Kidney epithelial cell (primary cell): ENCODE results near the gene RYR3. TPM values are rescaled to one million over a fixed set of nuclear protein-coding genes. Genes with fewer than 3 reads are reported as not detected.

Source experiments
- DNase-seq: peaks from one replicate; pipeline ENCODE4 v3.0.0-alpha.2; 2010; ENCODE audit warnings: low read depth
- H3K27me3 ChIP-seq: 2 replicates; pipeline ENCODE4 v1.6.0; 2011; ENCODE audit warnings: low read length; ENCODE audit not compliant: control insufficient read depth, insufficient read depth
- H3K36me3 ChIP-seq: 2 replicates; pipeline ENCODE4 v1.5.1; 2011; ENCODE audit warnings: low read length; ENCODE audit not compliant: control insufficient read depth, insufficient read depth
- H3K4me3 ChIP-seq: 2 replicates; pipeline ENCODE4 v1.5.1; 2011; ENCODE audit warnings: low read depth, mild to moderate bottlenecking, control low read depth, low read length
- CTCF ChIP-seq: IDR thresholded peaks from 2 replicates; pipeline ENCODE4 v1.5.1; 2011; ENCODE audit warnings: mild to moderate bottlenecking, moderate library complexity, low read length, control low read depth, inconsistent platforms; ENCODE audit not compliant: insufficient read depth, poor library complexity, severe bottlenecking
- total RNA-seq: library from RNA; depleted of rRNA; stranded (reverse); fragments of >200 nt; gene quantifications from 2 replicates; pipeline ENCODE4 v1.2.3, GENCODE V29; 2015

RYR3 gene
- 0.27 and 0.50 TPM in 2 replicates for total RNA-seq

GRCh38 chr15:33310481-33311311, at the start of gene RYR3:
Gene RYR3, plus strand, starts transcription at chr15:33310967. Its CDS starts 79 bp downstream, at chr15:33311046.
- TF ChIP-seq CTCF, result no peak
- Histone ChIP-seq H3K36me3 (no peaks in the 10 kb centered on the region), H3K4me3 (peak within 1 kb of the TSS; percentile 53), H3K27me3 (peaks cover 24% of the 10 kb centered on the region)
- no peak for DNase-seq

DNA sequence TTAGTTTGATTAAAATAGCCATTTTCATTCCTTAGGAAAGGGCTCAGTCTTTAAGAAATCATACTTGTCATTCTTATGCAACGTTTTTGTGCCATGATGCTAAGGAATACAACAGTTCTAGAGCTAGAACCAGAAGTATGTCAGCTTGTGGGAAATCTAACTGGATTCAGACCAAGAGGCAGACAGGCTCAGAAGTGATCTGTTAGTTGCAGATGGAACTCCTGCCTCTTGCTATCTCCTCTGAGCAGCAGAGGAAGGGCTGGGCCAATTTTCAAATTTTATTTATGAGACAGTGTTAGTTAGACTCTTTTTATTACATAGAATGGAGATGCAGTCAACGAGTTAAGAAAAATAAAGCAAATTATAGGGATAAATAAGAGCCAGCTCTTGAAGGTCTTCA, 48.5 kb upstream of the RYR3 start:
- Histone ChIP-seq H3K36me3 (no peaks in the 10 kb centered on the region), H3K27me3 (no peaks in the 10 kb centered on the region), H3K4me3 (no peak overlapping the region)
- no peak for TF ChIP-seq CTCF
- DNase-seq, result no peak

DNA sequence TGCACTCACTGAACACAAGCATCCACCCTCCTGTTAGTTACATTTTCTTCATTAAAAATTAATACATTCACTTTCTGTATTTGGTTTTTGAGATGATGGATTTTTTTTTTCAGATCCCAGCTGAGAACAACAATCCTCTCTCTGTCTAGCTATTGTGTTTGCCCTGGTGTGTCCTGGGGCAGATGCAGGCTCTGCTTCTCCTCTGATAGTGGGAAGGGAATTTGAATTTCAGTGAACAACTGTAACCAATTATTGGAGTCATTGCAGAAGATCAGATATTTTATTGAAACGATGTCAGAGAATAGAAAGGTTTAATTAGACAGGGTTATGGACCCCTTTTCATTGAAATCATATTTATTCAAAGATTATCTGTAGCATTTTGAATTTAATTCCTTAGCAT, 33.1 kb upstream of the RYR3 start:
- Histone ChIP-seq H3K36me3 (no peaks in the 10 kb centered on the region), H3K4me3 (no peak overlapping the region), H3K27me3 (no peaks in the 10 kb centered on the region)
- TF ChIP-seq CTCF, result no peak
- DNase-seq, result no peak

DNA sequence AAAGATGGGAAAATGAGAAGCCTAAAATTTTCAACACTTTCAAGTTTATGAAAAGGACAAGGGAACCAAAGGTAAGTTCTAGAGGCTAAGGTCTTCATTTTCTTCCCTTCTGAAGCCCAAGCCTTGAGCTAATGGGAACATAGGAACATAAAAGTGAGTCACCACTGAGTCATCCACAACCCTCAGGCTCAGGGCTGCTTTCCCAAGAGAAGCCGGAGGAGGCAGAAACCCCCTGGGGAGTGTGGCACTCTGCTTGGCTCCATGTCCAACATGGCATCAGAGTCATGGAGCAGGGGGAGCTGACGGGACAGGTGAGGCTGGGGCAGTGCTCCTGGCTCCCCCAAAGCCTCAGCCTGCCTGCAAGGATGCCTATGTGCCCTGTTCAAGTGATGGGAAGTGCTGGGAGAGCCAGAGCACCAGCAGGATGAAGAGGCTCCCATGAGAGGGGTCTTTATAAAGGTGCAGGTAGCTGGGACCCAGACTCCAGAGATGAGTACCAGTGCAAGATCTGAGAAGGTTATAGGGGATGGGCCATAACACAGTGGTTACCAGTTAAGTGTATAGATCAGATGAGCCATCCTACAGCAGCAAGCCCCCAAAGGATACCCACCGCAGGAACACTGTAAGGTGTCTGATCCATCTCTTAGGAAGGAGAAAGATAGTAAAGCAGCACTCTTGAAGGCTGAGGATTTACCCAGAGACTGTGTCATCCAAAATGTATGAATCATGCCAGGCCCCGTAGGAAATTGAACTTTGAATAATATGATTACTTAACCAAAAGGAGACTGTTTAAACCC, 31.8 kb upstream of the RYR3 start:
- no peaks in the 10 kb centered on the region for H3K36me3 ChIP-seq
- no peaks in the 10 kb centered on the region for H3K27me3 ChIP-seq
- peak; percentile 34 for TF ChIP-seq CTCF
- H3K4me3 ChIP-seq, result no peak overlapping the region
- peak; percentile 89 for DNase-seq

- H3K27me3 ChIP-seq, result no peaks in the 10 kb centered on the region
- H3K36me3 ChIP-seq, result no peaks in the 10 kb centered on the region
- no peak for DNase-seq
- no peak for TF ChIP-seq CTCF
- H3K4me3 ChIP-seq, result no peak overlapping the region
These were observed 31.1 kb upstream of the RYR3 start for GRCh38 chr15:33279613-33280205.
